ENCODE data around the gene NKX2-4.

The NKX2-4 gene

GRCh38 chr20:21397341-21398108 is at the start of gene NKX2-4:
NKX2-4 (minus strand) TSS chr20:21397526; CDS start chr20:21397399, 127 bp downstream.
- TF ChIP-seq, protein P1, sequence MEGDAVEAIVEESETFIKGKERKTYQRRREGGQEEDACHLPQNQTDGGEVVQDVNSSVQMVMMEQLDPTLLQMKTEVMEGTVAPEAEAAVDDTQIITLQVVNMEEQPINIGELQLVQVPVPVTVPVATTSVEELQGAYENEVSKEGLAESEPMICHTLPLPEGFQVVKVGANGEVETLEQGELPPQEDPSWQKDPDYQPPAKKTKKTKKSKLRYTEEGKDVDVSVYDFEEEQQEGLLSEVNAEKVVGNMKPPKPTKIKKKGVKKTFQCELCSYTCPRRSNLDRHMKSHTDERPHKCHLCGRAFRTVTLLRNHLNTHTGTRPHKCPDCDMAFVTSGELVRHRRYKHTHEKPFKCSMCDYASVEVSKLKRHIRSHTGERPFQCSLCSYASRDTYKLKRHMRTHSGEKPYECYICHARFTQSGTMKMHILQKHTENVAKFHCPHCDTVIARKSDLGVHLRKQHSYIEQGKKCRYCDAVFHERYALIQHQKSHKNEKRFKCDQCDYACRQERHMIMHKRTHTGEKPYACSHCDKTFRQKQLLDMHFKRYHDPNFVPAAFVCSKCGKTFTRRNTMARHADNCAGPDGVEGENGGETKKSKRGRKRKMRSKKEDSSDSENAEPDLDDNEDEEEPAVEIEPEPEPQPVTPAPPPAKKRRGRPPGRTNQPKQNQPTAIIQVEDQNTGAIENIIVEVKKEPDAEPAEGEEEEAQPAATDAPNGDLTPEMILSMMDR (IDR thresholded peaks at IDR 0.05; ENCODE audit: control insufficient read depth, extremely low read depth, insufficient read depth), result no peak
- DNase-seq (ENCODE audit: low read depth), result no peak
- no peak within 1 kb of the TSS for H3K4me3 ChIP-seq (ENCODE audit: low read depth, low read length)

- H3K4me3 ChIP-seq (ENCODE audit: low read depth, low read length), result no peak overlapping the region
- no peak for DNase-seq (ENCODE audit: low read depth)
- TF ChIP-seq, protein P1 (IDR thresholded peaks at IDR 0.05; ENCODE audit: control insufficient read depth, extremely low read depth, insufficient read depth), result no peak
Observed at GRCh38 chr20:21437816-21438215, 40.5 kb upstream of the NKX2-4 start.

DNA sequence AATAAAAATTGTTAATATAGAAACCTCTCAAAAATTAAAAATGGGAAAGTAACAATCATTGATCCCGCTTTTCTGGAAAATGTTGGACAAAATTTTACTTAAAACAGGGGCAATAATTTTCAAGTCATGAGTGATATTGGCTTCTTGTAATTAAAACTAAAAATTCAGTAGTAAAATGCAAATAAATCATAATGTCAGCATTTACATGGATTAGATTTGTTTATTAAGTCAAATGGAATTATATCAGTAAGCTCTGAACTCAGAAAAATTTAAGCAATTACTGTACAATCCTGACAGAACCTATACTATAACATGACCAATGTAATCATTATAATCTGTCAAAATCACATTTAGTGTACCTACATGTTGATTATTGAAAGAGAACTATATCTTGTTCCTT is 39.9 kb upstream of the NKX2-4 start:
- TF ChIP-seq, protein P1 (IDR thresholded peaks at IDR 0.05; ENCODE audit: control insufficient read depth, extremely low read depth, insufficient read depth), result no peak
- no peak overlapping the region for H3K4me3 ChIP-seq (ENCODE audit: low read depth, low read length)
- DNase-seq (ENCODE audit: low read depth), result no peak

- TF ChIP-seq, protein P1 (IDR thresholded peaks at IDR 0.05; ENCODE audit: control insufficient read depth, extremely low read depth, insufficient read depth), result no peak
- H3K4me3 ChIP-seq (ENCODE audit: low read depth, low read length), result no peak overlapping the region
- DNase-seq (ENCODE audit: low read depth), result no peak
Observed at GRCh38 chr20:21436205-21436604, 38.9 kb upstream of the NKX2-4 start.

GRCh38 chr20:21435576-21435975 is 38.2 kb upstream of the NKX2-4 start:
- TF ChIP-seq, protein P1 (IDR thresholded peaks at IDR 0.05; ENCODE audit: control insufficient read depth, extremely low read depth, insufficient read depth), result no peak
- no peak for DNase-seq (ENCODE audit: low read depth)
- no peak overlapping the region for H3K4me3 ChIP-seq (ENCODE audit: low read depth, low read length)

DNA sequence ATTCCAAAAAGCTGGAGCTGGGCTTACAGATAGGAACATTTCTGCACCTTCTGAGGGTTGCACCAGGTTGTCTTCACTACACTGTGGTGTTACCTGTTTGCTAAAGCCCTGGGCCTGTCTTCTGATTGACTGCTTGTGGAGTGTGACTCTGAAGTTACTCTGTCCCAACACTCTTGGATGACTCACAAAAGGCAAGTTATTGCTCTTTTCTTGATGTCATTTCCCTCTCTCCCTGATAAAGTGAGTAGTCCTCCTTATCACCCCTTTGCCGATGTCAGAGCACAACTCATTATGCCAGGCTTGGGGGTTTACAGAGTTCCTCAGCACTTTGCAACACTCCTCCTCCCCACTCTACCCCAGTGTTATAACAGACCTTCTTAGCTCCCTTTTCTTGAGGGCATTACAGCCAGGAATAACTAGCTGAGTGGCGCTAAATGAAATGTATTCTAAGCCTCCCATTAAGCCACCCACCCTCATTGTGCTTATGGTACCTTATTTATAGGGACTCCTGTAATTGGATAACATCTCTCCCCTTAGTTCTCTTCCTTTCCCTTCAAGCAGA is 36.1 kb upstream of the NKX2-4 start:
- no peak overlapping the region for H3K4me3 ChIP-seq (ENCODE audit: low read depth, low read length)
- no peak for DNase-seq (ENCODE audit: low read depth)
- TF ChIP-seq, protein P1 (IDR thresholded peaks at IDR 0.05; ENCODE audit: control insufficient read depth, extremely low read depth, insufficient read depth), result no peak

Measured in LNCaP clone FGC (cell line).